ENCODE measurements around the gene SPOPL.

DNA sequence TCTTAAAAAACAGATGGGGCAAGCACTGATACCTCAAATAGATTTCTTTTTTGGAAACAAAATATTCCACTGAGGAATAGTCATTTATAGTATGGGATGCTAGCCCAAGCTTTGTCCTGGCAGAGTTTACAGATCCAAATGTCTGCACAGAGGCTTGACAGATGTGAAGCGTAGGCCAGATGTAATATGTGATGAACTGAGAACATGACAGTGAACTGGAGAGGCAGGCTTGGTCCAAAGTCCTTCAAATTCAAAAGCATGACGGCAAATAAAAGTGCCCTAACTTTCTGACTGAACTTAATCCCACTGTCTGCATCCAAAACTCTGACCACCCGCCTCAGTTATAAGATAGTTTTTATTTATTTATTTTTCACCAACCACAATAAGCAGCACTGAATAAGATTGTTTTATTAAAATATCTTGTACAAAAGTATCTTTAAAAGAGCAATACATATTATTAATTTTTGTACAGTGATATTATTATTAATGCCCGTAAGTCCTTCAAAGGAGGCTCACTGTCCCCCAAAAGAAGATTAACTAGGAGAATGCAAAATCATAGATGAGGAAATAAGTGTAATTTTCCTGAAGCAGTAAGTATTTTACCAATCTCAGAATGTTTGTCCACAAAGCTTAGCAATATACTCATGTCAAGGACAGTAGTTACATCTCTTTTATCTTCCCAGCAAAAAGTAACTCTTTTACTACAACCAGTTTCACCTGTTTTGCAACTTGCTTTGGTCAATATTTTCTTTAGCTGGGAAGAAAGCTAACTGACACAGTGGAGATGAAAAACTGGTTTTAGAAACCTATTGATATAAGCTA, 10.7 kb upstream of the SPOPL start:
- TF ChIP-seq, protein P1, sequence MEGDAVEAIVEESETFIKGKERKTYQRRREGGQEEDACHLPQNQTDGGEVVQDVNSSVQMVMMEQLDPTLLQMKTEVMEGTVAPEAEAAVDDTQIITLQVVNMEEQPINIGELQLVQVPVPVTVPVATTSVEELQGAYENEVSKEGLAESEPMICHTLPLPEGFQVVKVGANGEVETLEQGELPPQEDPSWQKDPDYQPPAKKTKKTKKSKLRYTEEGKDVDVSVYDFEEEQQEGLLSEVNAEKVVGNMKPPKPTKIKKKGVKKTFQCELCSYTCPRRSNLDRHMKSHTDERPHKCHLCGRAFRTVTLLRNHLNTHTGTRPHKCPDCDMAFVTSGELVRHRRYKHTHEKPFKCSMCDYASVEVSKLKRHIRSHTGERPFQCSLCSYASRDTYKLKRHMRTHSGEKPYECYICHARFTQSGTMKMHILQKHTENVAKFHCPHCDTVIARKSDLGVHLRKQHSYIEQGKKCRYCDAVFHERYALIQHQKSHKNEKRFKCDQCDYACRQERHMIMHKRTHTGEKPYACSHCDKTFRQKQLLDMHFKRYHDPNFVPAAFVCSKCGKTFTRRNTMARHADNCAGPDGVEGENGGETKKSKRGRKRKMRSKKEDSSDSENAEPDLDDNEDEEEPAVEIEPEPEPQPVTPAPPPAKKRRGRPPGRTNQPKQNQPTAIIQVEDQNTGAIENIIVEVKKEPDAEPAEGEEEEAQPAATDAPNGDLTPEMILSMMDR (conservative IDR thresholded peaks at IDR 0.05) = no peak
- TF ChIP-seq EZH2 (IDR thresholded peaks at IDR 0.05; ENCODE audit: low read depth) = no peak

Data from PC-9 (cell line).